K562 (cell line): ENCODE measurements around the gene ZBTB32. TPM values are rescaled to one million over a fixed set of nuclear protein-coding genes. Genes with fewer than 3 reads are reported as not detected.

ENCODE experiments used
- CEBPZ ChIP-seq: fragments of 150-350 bp; IDR thresholded peaks from 2 replicates; pipeline ENCODE4 v1.6.1; 2014; ENCODE audit warnings: low read depth, mild to moderate bottlenecking, low read length, borderline replicate concordance
- CTCFL ChIP-seq: IDR thresholded peaks from 2 replicates; pipeline ENCODE4 v1.6.1; 2011; ENCODE audit warnings: borderline replicate concordance, low read depth, mild to moderate bottlenecking, moderate library complexity, low read length; ENCODE audit not compliant: insufficient read depth, poor library complexity, severe bottlenecking
- EGR1 ChIP-seq: fragments of 450-650 bp; conservative IDR thresholded peaks from 2 replicates; pipeline ENCODE4 v1.6.1; 2017; ENCODE audit warnings: mild to moderate bottlenecking
- HDAC3 ChIP-seq: fragments of 450-650 bp; IDR thresholded peaks from 2 replicates; pipeline ENCODE4 v1.6.1; 2018; ENCODE audit warnings: borderline replicate concordance, mild to moderate bottlenecking, moderate library complexity; ENCODE audit not compliant: partially characterized antibody
- NFE2L1 ChIP-seq: fragments of 450-650 bp; IDR thresholded peaks from 2 replicates; pipeline ENCODE4 v1.6.1; 2016; ENCODE audit warnings: missing genetic modification characterization, low read depth, mild to moderate bottlenecking, missing compliant biosample characterization, moderate library complexity, borderline replicate concordance
- RAD51 ChIP-seq: fragments of 450-650 bp; IDR thresholded peaks from 2 replicates; pipeline ENCODE4 v1.7.1; 2016; ENCODE audit warnings: low read depth, mild to moderate bottlenecking, borderline replicate concordance
- STAT5B ChIP-seq: fragments of 250-450 bp; sonication (Bioruptor Pico); IDR thresholded peaks from 2 replicates; pipeline ENCODE4 v1.8.0; 2021; ENCODE audit warnings: mild to moderate bottlenecking, inconsistent platforms
- U2AF2 ChIP-seq: fragments of 200-400 bp; formaldehyde crosslinking; optimal IDR thresholded peaks from 2 replicates; pipeline ENCODE3; 2017; ENCODE audit warnings: low read depth, mild to moderate bottlenecking, low read length
- YY1 ChIP-seq, 3 experiments: IDR thresholded peaks; 2 replicates each; pipeline ENCODE4 v1.6.1; 2011; ENCODE audit warnings: low read length in 2 of 3, mild to moderate bottlenecking in 2 of 3, moderate library complexity in 2 of 3, borderline replicate concordance in 1 of 3, control low read depth in 1 of 3, low read depth in 1 of 3; ENCODE audit not compliant: insufficient read depth in 3 of 3, insufficient replicate concordance in 2 of 3, control insufficient read depth in 1 of 3, insufficient read length in 1 of 3; ENCODE audit errors: extremely low read depth in 1 of 3
- ZNF217 ChIP-seq: sonication (generic); formaldehyde crosslinking; IDR thresholded peaks from 2 replicates; pipeline ENCODE4 v1.8.0; 2022; ENCODE audit warnings: mild to moderate bottlenecking, missing genetic modification reagents
- polyA plus RNA-seq, 8 experiments: library from polyadenylated mRNA; depleted of rRNA in 4 of 8; stranded (reverse) in 5 of 8; unstranded in 3 of 8; fragments of >200 nt; fragmentation: Nextera tagmentation in 2 of 8; fragmentation: Illumina TruSeq in 1 of 8; extraction: Ambion mirVana in 2 of 8; extraction: Trizol in 1 of 8; gene quantifications; 2 replicates each; pipeline versions ENCODE4 v1.2.1 to v1.2.3, GENCODE V29; 2011 to 2014; ENCODE audit warnings: inconsistent platforms in 1 of 8, missing spikeins in 1 of 8
- total RNA-seq, 7 experiments: library from RNA; depleted of rRNA in 6 of 7; stranded (reverse); fragments of >200 nt in 6 of 7; fragmentation: Illumina TruSeq in 2 of 7; extraction: Trizol in 2 of 7; gene quantifications; 2 replicates each; pipeline versions ENCODE4 v1.2.1 to v1.2.3, GENCODE V29; 2011 to 2021; ENCODE audit warnings: low replicate concordance in 1 of 7

The ZBTB32 gene
- total and polyA plus RNA-seq, 9 of the 15 experiments (the other 6 are each of a cell fraction or from before 2014, with no cell fraction given) = 0.20 TPM; not detected in 8

- TF ChIP-seq NFE2L1 = no peak
- TF ChIP-seq CEBPZ = no peak
- TF ChIP-seq YY1 (IDR thresholded peaks at IDR 0.05; ENCODE audit: borderline replicate concordance in 1 of 3, control insufficient read depth in 1 of 3, extremely low read depth in 1 of 3, insufficient read depth in 3 of 3, insufficient read length in 1 of 3, insufficient replicate concordance in 2 of 3, low read depth in 1 of 3, low read length in 2 of 3) = no peak
- TF ChIP-seq HDAC3 = no peak
- no peak for TF ChIP-seq EGR1
- no peak for TF ChIP-seq ZNF217
- TF ChIP-seq CTCFL = no peak
- no peak for TF ChIP-seq RAD51
- no peak for TF ChIP-seq STAT5B (CRISPR knock-in tag)
- no peak for TF ChIP-seq U2AF2
These were observed 4.0 kb downstream of the ZBTB32 start (continued) for GRCh38 chr19:35708391-35708790.
